HG02571 (cell line): ENCODE measurements around the gene CCDC8.
"Not testable (repeated sequence)": the region's sequence is repeated elsewhere in the genome, so short reads cannot be mapped to it uniquely, and the experiment has no call there.

Source experiments
- ATAC-seq: cut with Tn5 transposase; IDR thresholded peaks from one replicate; pipeline ENCODE4 v1.9.1; 2021; ENCODE audit warnings: mild to moderate bottlenecking, moderate library complexity; ENCODE audit not compliant: unreplicated experiment

The CCDC8 gene

DNA sequence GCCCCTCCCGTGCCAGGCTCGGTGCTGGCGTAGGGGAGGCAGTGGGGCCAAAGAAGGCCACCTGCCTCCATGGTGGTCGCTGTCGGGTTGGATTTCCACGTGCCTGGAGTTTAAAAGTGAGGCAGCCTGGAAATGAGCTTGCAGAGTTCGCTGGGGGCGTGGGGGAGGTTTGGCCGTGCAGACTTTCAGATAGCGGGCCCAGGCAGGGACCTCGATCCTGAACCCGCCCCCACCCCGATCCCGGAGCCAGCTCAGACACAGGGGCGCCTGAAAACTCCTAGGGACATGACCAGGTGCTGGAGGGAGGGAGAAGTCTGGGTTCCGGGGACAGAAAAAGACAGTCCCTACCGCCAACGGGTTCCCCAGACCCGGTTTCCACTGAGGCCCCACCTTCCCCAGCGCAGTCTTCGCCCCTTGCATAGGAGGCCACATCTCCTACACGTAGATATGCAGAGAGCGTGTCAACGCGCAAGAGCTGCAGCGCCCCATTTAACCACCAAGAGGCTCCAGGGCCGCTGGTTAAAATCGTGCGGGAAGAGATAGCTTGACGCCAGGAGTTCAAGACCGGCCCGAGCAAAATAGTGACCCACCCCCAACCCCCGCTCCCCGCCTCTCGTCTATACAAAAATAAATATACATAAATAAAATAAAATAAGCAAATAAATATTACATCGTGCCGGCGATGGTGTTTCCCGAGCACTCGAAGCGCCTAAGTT lies 8.5 kb downstream of the CCDC8 start:
- ATAC-seq: no peak

DNA sequence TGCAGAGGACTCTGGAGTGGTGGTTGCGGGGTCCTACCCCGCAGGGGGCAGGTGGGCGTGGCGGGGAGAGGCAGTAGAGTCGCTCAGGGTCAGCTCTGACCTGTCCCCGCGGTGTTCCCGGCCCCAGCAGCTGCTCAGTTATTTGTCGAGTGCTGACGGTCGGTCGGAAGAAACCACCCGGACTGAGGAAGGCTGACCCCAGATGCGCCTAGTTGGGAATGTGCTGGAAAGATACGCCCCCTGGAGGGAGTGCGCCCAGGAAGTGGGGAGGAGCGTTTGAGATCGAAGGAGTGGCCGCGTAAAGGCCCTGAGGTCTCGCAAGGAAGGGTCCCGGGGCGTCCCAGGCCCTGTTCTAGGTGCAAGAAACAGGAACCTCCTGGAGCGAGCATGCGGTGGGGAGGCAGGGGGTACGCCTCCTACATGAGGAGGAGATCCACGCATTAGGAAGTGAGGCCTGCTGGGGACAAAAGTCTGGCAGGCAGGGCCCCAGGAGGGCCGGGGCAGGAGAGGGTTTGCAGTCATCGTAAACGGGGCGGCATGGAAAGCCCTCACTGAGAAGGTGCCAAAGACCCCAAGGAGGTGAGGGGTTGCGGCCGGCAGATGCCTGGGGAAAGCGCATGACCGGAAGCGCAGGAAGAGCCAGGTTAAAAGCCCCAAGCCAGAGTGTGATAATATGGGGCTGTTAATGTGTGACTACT lies 9.2 kb downstream of the CCDC8 start:
- ATAC-seq: no peak

DNA sequence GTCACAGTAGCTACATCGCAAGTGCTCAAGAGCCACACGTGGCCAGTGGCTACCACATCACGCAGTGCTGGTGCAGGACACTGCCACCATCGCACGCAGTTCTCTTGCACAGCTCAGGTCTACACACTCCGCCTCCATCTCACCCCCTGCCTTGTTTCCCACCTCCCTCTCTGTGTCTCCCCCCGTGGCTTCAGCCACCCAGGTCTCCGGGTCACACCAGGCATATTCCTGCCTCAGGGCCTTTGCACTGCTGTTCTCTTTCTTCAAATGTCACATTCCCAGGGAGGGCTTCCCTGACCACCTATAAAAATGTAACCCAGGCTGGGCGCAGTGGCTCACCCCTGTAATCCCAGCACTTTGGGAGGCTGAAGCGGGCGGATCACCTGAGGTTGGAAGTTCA lies 10.6 kb downstream of the CCDC8 start:
- ATAC-seq: no peak

DNA sequence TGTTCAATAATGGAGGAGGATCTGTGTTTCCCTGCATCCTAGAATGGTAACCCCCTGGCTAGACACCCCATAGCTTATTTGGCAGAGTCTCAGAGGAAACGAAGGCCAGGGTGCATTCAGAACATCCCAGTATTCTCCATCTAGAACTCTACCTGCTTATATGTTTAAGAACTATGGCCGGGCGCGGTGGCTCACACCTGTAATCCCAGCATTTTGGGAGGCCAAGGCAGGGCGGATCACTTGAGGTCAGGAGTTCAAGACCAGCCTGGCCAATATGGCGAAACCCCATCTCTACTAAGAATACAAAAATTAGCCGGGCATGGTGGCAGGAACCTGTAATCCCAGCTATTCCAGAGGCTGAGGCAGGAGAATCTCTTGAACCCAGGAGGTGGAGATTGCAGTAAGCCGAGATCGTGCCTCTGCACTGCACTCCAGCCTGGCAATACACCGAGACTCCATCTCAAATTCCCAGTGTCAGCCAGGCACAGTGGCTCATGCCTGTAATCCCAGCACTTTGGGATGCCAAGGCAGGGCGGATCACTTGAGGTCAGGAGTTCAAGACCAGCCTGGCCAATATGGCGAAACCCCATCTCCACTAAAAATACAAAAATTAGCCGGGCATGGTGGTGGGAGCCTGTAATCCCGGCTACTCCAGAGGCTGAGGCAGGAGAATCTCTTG lies 15.4 kb downstream of the CCDC8 start:
- ATAC-seq: not testable (repeated sequence)

DNA sequence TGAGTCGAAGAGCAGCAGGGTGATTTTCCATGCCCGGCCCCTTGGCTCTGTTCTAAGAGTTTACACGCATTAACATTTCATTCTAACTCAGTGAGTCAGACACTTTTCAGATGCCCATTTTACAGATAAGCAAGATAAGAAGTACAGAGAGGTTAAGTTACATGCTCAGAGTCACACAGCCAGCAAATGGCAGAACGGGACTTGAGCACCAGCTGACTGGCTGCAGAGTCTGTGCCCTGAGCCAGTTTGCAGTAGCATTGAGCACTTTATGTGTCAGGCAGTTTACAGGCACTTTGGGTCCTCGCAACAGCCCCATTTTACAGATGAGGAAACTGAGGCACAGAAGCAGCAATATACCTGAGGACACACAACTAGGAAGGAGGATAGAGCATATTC lies 19.0 kb downstream of the CCDC8 start:
- no peak for ATAC-seq

DNA sequence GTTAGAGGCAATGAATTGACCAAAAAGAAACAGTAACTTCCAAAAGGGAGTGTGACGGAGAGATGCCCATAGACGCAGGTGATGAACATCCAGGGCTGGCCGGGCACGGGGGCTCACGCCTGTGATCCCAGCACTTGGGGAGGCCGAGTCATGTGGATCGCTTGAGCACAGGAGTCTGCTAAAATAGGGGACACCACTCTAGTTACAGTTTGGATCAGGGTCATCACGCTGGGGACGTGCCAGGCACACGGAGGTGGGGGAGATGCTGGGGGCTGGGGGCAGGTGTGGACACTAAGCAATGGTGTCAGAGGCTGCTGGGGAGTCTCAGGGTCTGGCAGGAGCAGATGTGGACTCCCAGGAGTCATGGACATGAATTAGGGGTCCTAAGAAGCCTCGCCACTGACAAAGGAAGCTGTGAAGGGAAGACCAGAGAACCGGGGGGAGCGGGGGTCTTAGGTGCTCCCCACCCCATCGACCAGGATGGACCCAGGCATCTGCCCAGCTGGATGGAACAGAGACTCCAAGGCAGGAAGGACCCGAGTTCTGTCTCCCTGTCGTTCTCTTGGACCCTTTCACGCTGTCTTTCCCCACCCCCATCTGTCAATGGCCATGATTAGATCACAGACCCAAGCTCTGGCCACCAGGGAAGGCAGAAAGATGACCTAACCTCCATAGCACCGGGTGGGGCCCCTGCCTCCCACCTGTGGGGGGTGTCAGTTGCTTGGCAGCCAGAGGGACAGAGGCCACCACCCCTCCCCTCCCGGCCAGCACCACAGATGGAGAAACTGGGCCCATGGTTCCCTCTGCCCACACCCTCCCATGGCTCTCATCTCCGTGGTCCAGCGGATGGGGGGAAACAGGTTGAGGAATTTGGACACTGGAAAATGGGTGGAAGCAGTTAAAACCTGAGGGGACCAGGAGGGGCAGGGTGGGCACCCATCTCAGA lies 19.6 kb downstream of the CCDC8 start:
- ATAC-seq: no peak

DNA sequence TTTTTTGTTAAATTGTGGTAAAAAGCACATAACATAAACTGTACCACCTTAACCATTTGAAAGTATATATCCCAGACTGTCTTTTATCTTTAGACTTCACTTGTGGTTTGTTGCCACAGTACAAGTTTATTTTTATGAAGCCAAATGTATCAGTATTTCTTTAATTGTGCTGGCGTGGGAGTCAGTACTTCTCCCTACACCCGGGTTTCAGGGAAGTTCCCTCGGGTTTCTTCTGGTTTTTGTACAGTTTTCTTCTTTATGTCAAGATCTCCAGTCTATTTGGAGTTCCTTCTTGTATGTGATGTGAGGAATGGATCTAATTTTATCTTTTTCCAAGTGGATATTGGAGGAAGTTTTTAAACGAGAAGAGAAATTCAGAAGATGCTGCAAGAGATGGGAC lies 20.5 kb downstream of the CCDC8 start:
- ATAC-seq: no peak

DNA sequence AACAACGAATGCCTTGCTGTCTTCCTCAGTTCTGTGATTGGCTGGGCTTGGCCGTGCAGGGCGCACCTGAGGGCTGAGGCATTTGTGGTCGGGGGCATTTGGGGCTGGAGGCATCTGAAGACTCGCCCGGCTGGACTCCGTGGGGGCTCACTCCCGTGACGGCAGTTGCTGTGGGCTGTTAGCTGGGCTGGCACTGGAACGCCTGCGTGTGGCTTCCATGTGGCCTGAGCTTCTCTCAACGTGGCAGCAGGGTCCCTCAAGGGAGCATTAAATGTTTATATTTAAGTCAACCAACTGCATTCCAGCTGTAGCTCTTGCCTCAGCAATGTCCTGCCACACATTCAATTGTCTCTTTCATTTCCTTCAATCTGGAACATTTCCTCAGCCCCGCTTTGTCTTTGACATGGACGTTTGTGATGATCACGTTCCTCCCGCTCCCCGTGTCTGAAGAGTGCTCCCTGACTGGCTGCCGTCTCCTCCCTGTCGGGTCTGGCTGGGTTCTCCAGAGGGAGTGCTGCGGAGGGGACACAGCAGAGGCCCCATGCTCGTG lies 21.0 kb downstream of the CCDC8 start:
- ATAC-seq: no peak

DNA sequence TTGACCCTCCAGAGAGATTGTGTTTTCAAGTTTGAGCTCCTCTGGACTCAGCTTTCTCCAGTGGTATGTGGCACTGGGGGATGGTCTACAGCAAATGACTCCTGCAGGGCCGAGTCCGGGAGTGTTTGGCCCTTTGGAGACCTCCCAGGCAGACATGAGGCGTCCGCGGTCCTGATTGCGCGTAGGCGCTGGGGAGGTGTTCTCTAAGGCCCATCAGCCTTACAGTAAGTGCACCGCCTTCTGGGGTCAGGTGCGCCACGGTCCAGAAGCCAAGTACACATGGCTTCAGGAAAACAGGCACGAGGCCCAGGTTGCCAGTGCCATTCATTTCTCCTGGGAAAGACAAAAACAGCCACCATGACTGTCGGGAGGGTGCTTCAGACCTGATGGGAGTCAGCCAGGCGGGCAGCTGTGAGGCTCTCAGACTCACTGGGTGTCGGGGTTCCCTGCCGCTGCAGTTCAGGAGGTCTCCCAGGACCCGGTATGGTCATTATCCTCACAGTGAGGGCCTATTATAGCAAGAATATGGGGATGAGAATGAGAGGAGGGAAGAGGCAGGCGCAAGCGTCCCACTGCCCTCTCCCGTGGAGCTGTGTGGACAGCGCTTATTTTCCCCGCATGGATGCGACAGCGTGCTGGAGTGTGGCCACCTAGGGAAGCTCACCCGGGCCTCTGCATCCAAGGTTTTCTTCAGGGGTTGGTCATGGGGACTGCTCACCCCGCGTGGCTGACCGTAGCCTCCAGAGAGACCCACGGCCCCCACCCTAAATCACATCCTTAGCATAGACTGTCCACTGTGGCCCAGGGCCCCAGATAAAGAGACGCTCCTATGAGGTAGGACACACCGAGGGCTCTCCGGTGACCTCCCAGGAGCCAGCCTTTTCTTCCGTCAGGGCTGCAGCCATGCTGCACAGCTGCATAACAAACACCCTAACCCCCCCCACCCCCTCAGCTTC lies 21.8 kb downstream of the CCDC8 start:
- ATAC-seq: no peak

DNA sequence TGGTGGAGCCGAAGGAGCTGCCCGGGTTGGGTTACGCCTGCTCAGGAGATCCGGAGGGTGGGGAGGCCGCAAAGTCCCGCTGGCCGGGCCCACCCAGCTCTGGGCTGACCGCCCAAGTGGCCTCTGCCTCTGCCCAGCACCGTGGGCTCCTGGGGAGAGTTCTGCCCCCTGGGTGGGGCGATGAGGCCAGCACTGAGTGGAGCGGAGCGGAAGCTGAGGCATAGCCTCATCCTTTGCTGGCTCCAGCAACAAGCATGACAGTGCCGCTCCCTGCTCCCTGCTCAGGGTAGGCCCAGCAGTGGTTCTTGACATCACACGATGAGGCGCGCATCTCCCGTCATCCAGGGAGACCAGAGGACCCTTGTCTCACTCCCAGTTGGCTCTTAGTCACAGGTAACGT lies 22.5 kb downstream of the CCDC8 start:
- no peak for ATAC-seq

DNA sequence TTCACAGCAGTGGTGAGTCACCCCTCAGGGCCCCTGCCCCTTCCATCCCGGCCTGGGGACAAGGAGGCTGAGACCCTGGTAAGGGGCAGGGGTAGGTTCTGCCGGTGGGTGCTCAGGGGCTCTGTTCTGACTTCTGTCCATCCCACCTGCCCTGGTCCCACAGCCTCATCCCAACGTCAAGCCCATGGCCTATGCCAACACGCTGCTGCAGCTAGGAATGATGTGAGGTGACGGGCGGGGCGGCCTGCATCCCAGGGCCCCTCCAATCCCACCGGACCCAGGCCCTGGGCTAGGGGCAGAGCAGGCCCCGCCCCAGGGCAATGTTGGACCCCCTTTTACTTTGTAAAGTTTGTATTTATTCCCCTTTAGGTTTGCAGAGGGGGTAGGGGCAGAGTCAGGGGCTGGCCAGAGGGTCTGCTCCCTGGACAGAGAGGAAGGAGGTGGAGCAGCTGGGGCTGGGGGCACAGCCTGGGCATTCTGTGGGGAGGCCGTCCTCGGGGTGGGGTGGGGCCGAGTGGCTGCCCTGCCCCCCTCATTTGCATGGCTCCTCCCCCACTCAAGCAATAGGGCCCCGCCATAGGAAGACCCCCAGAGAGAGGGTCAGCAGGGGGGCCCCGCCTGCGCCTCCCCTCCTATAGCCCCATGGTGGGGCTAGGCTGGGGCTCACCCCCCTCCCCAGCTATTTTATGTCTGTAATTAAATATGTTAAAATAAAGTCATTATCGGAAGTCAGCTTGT lies 23.1 kb downstream of the CCDC8 start:
- ATAC-seq: no peak

DNA sequence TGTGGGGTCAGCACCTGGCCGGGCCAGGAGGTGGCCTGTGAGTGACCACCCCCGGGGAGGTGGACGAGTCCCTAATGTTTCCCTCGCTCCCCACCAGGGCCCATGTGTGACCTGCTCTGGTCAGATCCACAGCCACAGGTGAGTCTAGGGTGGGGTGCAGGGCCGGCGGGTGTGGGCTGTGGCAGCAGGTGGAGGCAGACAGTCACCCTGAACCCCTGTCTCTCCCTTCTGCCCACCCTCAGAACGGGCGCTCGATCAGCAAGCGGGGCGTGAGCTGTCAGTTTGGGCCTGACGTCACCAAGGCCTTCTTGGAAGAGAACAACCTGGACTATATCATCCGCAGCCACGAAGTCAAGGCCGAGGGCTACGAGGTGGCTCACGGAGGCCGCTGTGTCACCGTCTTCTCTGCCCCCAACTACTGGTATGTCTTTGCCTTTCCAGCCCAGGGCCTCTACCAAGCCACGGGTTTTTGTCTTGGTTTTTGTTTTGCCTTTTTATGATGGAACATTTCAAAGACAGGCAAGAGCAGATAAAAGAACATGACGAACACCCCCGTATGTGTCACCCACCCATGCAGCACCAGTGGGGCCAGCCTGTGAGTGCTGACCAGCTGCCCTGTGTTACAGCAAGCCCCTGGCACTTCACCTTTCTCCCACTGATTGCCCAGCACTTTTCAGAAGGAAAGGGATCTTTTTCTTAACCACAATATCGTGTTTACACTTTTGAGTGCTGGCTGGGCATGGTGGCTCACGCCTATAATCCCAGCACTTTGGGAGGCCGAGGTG lies 24.9 kb downstream of the CCDC8 start:
- ATAC-seq: no peak

DNA sequence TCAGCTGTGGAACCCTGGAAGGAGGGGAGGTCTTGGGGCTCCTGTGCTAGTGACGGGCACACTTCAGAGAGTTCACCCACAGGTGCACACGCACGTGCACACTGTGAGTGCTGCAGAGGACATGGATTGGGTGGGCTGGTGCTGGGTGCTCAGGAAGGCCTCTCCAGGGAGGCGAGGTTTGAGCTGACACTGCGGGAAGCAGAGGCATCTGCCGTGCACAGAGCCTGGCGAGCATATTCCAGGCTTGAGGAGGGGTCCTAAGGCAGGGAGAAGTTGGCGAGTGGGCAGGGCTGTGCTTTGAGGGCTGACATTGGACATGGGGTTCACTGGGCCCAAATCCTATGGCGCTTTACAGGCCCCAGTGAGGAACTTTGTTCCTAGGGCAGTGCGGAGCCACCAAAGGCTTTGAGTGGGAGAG lies 25.6 kb downstream of the CCDC8 start:
- no peak for ATAC-seq

DNA sequence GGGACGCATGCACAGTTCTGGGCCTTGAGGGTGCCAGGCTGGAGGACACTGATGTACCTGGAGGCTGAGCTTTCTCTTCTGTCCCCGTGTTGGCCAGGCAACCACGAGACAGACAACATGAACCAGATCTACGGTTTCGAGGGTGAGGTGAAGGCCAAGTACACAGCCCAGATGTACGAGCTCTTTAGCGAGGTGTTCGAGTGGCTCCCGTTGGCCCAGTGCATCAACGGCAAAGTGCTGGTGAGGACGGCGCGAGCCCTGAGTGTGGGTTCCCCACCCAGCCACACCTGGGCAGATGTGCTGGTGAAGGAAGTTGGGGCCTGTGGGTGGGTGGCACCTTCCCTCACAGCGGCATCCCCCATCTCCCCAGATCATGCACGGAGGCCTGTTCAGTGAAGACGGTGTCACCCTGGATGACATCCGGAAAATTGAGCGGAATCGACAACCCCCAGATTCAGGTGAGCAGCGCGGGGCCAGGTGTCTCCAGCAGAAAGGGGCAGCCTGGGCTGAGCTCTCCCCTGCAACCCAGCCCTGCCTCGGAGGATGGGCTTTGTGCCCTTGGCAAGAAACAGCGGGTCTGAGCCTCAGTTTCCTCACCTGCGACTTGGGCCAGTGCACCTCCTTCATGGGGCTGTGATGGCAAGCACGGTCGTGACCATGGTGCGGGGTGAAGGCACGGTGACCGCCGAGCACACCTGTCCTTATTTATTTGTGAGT lies 26.2 kb downstream of the CCDC8 start:
- ATAC-seq: no peak

DNA sequence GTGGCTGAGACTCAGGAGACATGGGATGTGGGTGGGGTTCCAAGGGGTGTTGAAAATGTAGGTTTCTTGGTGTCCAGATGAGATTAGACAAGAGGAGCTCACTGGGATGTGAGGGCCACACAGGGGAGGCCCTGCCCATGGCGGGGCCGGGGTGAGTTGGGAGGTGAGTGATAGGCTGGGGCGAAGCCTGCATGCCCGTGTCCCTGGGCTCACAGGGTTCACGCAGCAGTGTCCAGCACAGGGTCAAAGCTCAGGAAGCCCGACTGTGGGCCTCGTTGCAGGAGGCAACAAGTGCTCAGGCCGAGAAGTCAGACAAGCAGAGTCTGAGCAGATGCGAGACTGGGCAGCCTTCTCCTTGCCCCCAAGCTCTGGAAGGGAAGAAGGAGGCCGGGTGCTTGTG lies 27.2 kb downstream of the CCDC8 start:
- ATAC-seq: no peak

DNA sequence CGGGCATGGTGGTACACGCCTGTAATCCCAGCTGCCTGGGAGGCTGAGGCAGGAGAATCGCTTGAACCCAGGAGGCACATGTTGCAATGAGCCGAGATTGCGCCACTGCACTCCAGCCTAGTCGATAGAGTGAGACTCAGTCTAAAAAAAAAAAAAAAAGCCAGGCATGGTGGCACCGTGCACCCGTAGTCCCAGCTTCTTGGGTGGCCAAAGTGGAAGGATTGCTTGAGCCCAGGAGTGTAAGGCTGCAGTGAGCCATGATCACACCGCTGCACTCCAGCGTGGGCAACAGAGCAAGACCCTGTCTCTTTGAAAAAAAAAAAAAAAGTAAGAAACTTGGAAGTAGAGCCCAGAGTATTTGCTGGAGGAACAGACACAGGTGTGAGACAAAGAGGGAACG lies 27.7 kb downstream of the CCDC8 start:
- no peak for ATAC-seq

DNA sequence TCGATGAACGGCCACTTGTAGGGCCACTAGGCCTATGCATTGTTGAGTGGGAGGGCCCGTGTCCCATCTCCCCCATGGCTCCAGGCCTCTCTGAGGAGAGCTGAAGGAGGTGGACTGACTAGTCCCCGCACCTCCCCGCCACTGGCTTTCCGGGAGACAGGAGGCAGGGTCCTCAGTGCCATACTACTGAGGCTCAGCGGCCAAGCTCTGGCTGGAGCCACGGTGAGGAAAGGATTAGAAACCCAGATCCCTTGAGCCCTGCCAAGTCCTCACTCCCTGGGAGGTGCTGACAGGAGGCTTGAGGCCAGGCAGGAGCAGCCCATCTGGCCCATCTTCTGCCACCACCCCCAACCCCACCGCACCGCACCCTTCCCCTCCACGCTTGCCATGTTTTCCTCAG lies 29.0 kb downstream of the CCDC8 start:
- ATAC-seq: no peak

DNA sequence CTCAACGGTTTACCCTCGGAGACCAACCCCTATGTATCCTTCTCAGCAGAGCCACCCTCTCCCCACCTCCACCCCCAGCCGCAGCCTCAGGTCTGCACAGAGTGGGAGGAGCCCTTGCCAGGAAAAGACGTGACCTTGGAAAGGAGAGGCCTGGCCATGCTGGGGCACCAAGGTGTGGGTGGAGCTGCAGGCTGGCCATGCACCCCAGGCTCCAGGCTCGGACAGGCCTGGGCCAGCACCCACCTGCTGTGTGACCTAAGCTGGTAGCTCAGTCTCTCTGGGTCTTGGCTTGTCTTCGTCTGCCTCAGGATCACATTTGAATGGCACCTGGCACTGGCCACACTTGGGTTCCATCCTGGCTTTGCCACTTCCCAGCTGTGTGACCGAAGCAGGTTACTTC lies 29.5 kb downstream of the CCDC8 start:
- ATAC-seq: no peak
